H1 (cell line): ENCODE data around the gene CSNK1D. TPM values are rescaled to one million over a fixed set of nuclear protein-coding genes. Genes with fewer than 3 reads are reported as not detected.

Source experiments
- CTCF ChIA-PET: fragments of 300-600 bp; sonication (Branson Sonifier 250); formaldehyde crosslinking; loops from one replicate; lab custom pipeline; 2021; ENCODE audit not compliant: partially characterized antibody; lab: Charles Lee
- POLR2A ChIA-PET: fragments of 300-600 bp; sonication (Branson Sonifier 250); formaldehyde crosslinking; loops from one replicate; lab custom pipeline; 2021; ENCODE audit warnings: inconsistent platforms; ENCODE audit not compliant: partially characterized antibody; lab: Charles Lee
- DNase-seq, 2 experiments: peaks; one replicate each; pipeline versions ENCODE4 v3.0.0 to v3.0.0-alpha.2; 2010 to 2022; ENCODE audit warnings: low spot score in 2 of 2, low read depth in 1 of 2, mixed read lengths in 1 of 2
- FAIRE-seq: peaks from 2 replicates; lab custom pipeline; 2011; peaks lifted over from hg19 to GRCh38; lab: Jason Lieb, UNC
- H2AFZ ChIP-seq: 2 replicates; pipeline ENCODE4 v1.8.1; 2012; ENCODE audit warnings: low read length, inconsistent platforms
- H2AK5ac ChIP-seq: 2 replicates; pipeline ENCODE4 v1.6.1; 2013; ENCODE audit warnings: low read depth, low read length
- H2BK120ac ChIP-seq: replicated peaks from 2 replicates; pipeline ENCODE3; 2013; ENCODE audit warnings: low read depth, low read length, inconsistent platforms
- H2BK12ac ChIP-seq: 2 replicates; pipeline ENCODE4 v1.6.1; 2013; ENCODE audit warnings: low read depth, low read length
- H2BK15ac ChIP-seq: 2 replicates; pipeline ENCODE4 v1.6.1; 2013; ENCODE audit warnings: low read length
- H2BK20ac ChIP-seq: 2 replicates; pipeline ENCODE4 v1.6.1; 2013; ENCODE audit warnings: low read length
- H2BK5ac ChIP-seq: 2 replicates; pipeline ENCODE4 v1.6.1; 2013; ENCODE audit warnings: low read depth, low read length
- H3K14ac ChIP-seq: 2 replicates; pipeline ENCODE4 v1.6.1; 2013; ENCODE audit warnings: inconsistent platforms; ENCODE audit not compliant: insufficient read length
- H3K18ac ChIP-seq: 2 replicates; pipeline ENCODE4 v1.6.1; 2013; ENCODE audit warnings: low read length; ENCODE audit errors: extremely low read depth
- H3K23ac ChIP-seq: 2 replicates; pipeline ENCODE4 v1.6.1; 2013; ENCODE audit warnings: inconsistent platforms; ENCODE audit not compliant: insufficient read length
- H3K23me2 ChIP-seq: 2 replicates; pipeline ENCODE4 v1.6.1; 2013; ENCODE audit warnings: low read depth, low read length
- H3K27ac ChIP-seq: 2 replicates; pipeline ENCODE4 v1.6.1; 2011; ENCODE audit warnings: low read depth, low read length, inconsistent platforms
- H3K27me3 ChIP-seq, 4 experiments: replicated peaks in 1 of 4; 1 replicate in 1 of 4; 2 replicates in 3 of 4; pipeline versions ENCODE4 v1.6.1 to v1.8.1; 2011 to 2013; ENCODE audit warnings: low read length in 3 of 4, mild to moderate bottlenecking in 3 of 4, inconsistent platforms in 2 of 4, mixed read lengths in 2 of 4, moderate library complexity in 1 of 4; ENCODE audit not compliant: control insufficient read depth in 3 of 4, insufficient read depth in 3 of 4; ENCODE audit errors: extremely low read depth in 1 of 4
- H3K36me3 ChIP-seq, 4 experiments: 2 replicates each; pipeline versions ENCODE4 v1.6.1 to v1.8.1; 2011 to 2013; ENCODE audit warnings: mild to moderate bottlenecking in 4 of 4, low read length in 3 of 4, moderate library complexity in 2 of 4, control low read depth in 1 of 4, inconsistent platforms in 1 of 4; ENCODE audit not compliant: insufficient read depth in 4 of 4, control insufficient read depth in 2 of 4
- H3K4ac ChIP-seq: replicated peaks from 2 replicates; pipeline ENCODE3; 2013; ENCODE audit warnings: low read length, low read depth, mixed read lengths, inconsistent platforms; ENCODE audit not compliant: insufficient read length
- H3K4me1 ChIP-seq, 4 experiments: replicated peaks in 1 of 4; 1 replicate in 1 of 4; 2 replicates in 3 of 4; pipeline versions ENCODE4 v1.6.1 to v1.8.1; 2011 to 2013; ENCODE audit warnings: low read length in 3 of 4, inconsistent platforms in 2 of 4, mixed read lengths in 1 of 4; ENCODE audit not compliant: insufficient read depth in 4 of 4, control insufficient read depth in 3 of 4
- H3K4me2 ChIP-seq, 2 experiments: 2 replicates each; pipeline versions ENCODE4 v1.6.1 to v1.8.1; 2011 to 2013; ENCODE audit warnings: low read depth in 2 of 2, low read length in 2 of 2, control low read depth in 1 of 2, inconsistent platforms in 1 of 2, mild to moderate bottlenecking in 1 of 2; ENCODE audit not compliant: insufficient read depth in 1 of 2
- H3K4me3 ChIP-seq, 4 experiments: fragments of 200-600, 300-600 bp in 1 of 4; sonication (generic), shearing (Covaris generic), sonication (Bioruptor Twin) in 1 of 4; 2 replicates each; pipeline versions ENCODE4 v1.5.1 to v1.8.1; 2011 to 2016; ENCODE audit warnings: low read length in 4 of 4, low read depth in 3 of 4, control low read depth in 2 of 4, inconsistent platforms in 2 of 4, mild to moderate bottlenecking in 2 of 4, mixed read lengths in 1 of 4, moderate library complexity in 1 of 4; ENCODE audit not compliant: insufficient read depth in 2 of 4; ENCODE audit errors: extremely low read depth in 1 of 4
- H3K56ac ChIP-seq: replicated peaks from 2 replicates; pipeline ENCODE3; 2013; ENCODE audit warnings: low read depth, mild to moderate bottlenecking, mixed read lengths, low read length, inconsistent platforms; ENCODE audit not compliant: insufficient read length
- H3K79me1 ChIP-seq: 2 replicates; pipeline ENCODE4 v1.6.1; 2013; ENCODE audit warnings: low read depth, low read length, control low read depth
- H3K79me2 ChIP-seq, 2 experiments: 2 replicates each; pipeline versions ENCODE4 v1.6.1 to v1.8.1; 2012 to 2013; ENCODE audit warnings: low read length in 2 of 2, mild to moderate bottlenecking in 2 of 2, inconsistent platforms in 1 of 2; ENCODE audit not compliant: insufficient read depth in 2 of 2, control insufficient read depth in 1 of 2
- H3K9ac ChIP-seq, 4 experiments: replicated peaks in 1 of 4; 1 replicate in 1 of 4; 2 replicates in 3 of 4; pipeline versions ENCODE4 v1.6.1 to v1.8.1; 2011 to 2013; ENCODE audit warnings: low read depth in 3 of 4, low read length in 3 of 4, control low read depth in 2 of 4, mild to moderate bottlenecking in 2 of 4, moderate library complexity in 2 of 4, inconsistent platforms in 1 of 4; ENCODE audit errors: extremely low read depth in 1 of 4
- H3K9me3 ChIP-seq, 2 experiments: 2 replicates each; pipeline versions ENCODE4 v1.6.1 to v1.8.1; 2012 to 2013; ENCODE audit warnings: mild to moderate bottlenecking in 2 of 2, moderate library complexity in 2 of 2, control low read depth in 1 of 2, inconsistent platforms in 1 of 2, low read depth in 1 of 2, low read length in 1 of 2, mixed read lengths in 1 of 2; ENCODE audit not compliant: insufficient read depth in 2 of 2
- H4K20me1 ChIP-seq, 2 experiments: replicated peaks in 1 of 2; 2 replicates each; pipeline versions ENCODE3 to v1.8.1; 2011 to 2013; ENCODE audit warnings: inconsistent platforms in 2 of 2, low read length in 2 of 2, mild to moderate bottlenecking in 1 of 2; ENCODE audit not compliant: insufficient read depth in 2 of 2, control insufficient read depth in 1 of 2
- H4K5ac ChIP-seq: 2 replicates; pipeline ENCODE4 v1.6.1; 2013; ENCODE audit warnings: low read length, low read depth, mixed read lengths, inconsistent platforms; ENCODE audit not compliant: insufficient read length
- H4K8ac ChIP-seq: 2 replicates; pipeline ENCODE4 v1.8.0; 2013; ENCODE audit warnings: mild to moderate bottlenecking, moderate library complexity, low read length, inconsistent platforms; ENCODE audit not compliant: insufficient read depth; ENCODE audit errors: extremely low read depth
- H4K91ac ChIP-seq: replicated peaks from 2 replicates; pipeline ENCODE3; 2013; ENCODE audit warnings: low read length, mixed read lengths, inconsistent platforms; ENCODE audit not compliant: insufficient read length
- BACH1 ChIP-seq: IDR thresholded peaks from 2 replicates; pipeline ENCODE4 v1.6.1; 2012; ENCODE audit warnings: low read length, improper control_type of control experiment
- MAFK ChIP-seq: IDR thresholded peaks from 2 replicates; pipeline ENCODE4 v1.6.1; 2012; ENCODE audit warnings: low read depth, mild to moderate bottlenecking, improper control_type of control experiment, low read length
- RAD21 ChIP-seq, 2 experiments: IDR thresholded peaks in 1 of 2; conservative IDR thresholded peaks in 1 of 2; 2 replicates each; pipeline ENCODE4 v1.6.1; 2011; ENCODE audit warnings: low read depth in 2 of 2, low read length in 2 of 2, improper control_type of control experiment in 1 of 2, inconsistent platforms in 1 of 2, mild to moderate bottlenecking in 1 of 2, moderate library complexity in 1 of 2
- RXRA ChIP-seq: IDR thresholded peaks from 2 replicates; pipeline ENCODE4 v1.6.1; 2011; ENCODE audit warnings: low read depth, mild to moderate bottlenecking, low read length, moderate library complexity; ENCODE audit not compliant: insufficient read depth
- SP1 ChIP-seq: IDR thresholded peaks from 2 replicates; pipeline ENCODE4 v1.6.1; 2011; ENCODE audit warnings: low read depth, low read length
- SRF ChIP-seq: IDR thresholded peaks from 2 replicates; pipeline ENCODE4 v1.6.1; 2011; ENCODE audit warnings: mild to moderate bottlenecking, low read depth, low read length, moderate library complexity
- TAF7 ChIP-seq: optimal IDR thresholded peaks from 2 replicates; pipeline ENCODE3; 2011; ENCODE audit warnings: low read depth, mild to moderate bottlenecking, inconsistent platforms, low read length, moderate library complexity, borderline replicate concordance
- WGBS, 2 experiments: shearing (Covaris generic) in 1 of 2; methylation state at CpG; one replicate each; pipeline versions ENCODE4 v1.1.6 to v1.1.7; 2013 to 2015; ENCODE audit warnings: low lambda C conversion rate in 2 of 2, mixed read lengths in 2 of 2, inconsistent platforms in 1 of 2, low coverage in 1 of 2, missing lambda C conversion rate in 1 of 2; ENCODE audit not compliant: insufficient replicate concordance in 2 of 2, insufficient coverage in 1 of 2, insufficient read length in 1 of 2; ENCODE audit errors: extremely low coverage in 1 of 2, missing lambda C conversion rate in 1 of 2; 5-methylcytosine and 5-hydroxymethylcytosine counted together
- polyA plus RNA-seq, 7 experiments: library from polyadenylated mRNA; depleted of rRNA in 3 of 7; stranded (reverse) in 5 of 7; unstranded in 2 of 7; fragments of >200 nt in 5 of 7; fragments of 200-250 nt in 2 of 7; gene quantifications; 1 replicate in 5 of 7; 2 replicates in 1 of 7; 4 replicates in 1 of 7; pipeline versions ENCODE4 v1.2.1 to v1.2.3, GENCODE V29; 2011 to 2013; ENCODE audit warnings: missing spikeins in 2 of 7, mixed read lengths in 2 of 7
- total RNA-seq: library from RNA; stranded (reverse); fragmentation: NEBNext Ultra II Directional; extraction: Animal tissue kit (Norgen Biotek cat#: 25700); gene quantifications from 2 replicates; pipeline ENCODE4 v1.2.1, GENCODE V29; 2021

The CSNK1D gene
- total and polyA plus RNA-seq, 2 of the 8 experiments (the other 6 are each of a cell fraction or from before 2014, with no cell fraction given), result 73.5 to 103 TPM

DNA sequence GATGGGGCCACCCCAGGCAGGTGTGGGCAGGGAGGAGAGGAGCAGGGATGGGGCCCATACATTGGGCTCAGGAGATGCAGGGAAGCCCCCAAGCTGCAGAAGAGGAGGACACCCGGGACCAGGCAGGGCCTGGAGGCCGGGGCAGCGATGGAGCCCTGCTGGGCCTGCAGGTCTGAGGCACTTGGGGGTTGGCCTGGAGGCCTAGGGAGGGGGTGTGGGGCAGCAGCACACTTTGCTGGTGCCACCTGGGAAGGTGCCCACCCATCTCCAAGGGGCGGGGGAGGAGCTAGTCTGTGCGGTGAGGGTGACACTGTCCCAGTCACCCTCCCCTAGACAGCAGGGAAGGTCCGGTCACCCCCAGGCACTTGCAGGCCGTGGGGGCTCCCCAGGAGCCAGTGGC is 54.4 kb downstream of the CSNK1D start:
- no peaks in the 10 kb centered on the region for H3K36me3 ChIP-seq
- no peak overlapping the region for H2BK20ac ChIP-seq
- H3K79me1 ChIP-seq, result no peaks in the 10 kb centered on the region
- H3K23me2 ChIP-seq, result no peaks in the 10 kb centered on the region
- no peak overlapping the region for H3K4me3 ChIP-seq
- H2AFZ ChIP-seq, result no peak overlapping the region
- no peak for TF ChIP-seq RXRA
- no peak for TF ChIP-seq SRF
- TF ChIP-seq MAFK, result no peak
- no peak for TF ChIP-seq RAD21 (IDR thresholded peaks at IDR 0.05 in 1 of 2, conservative IDR thresholded peaks at IDR 0.05 in 1 of 2; ENCODE audit: low read depth in 2 of 2, low read length in 2 of 2)
- TF ChIP-seq SP1, result no peak
- no peak for TF ChIP-seq BACH1
- TF ChIP-seq TAF7, result no peak
- H3K56ac ChIP-seq, result no peak overlapping the region
- no peak overlapping the region for H3K4ac ChIP-seq
- ChIA-PET POLR2A (interaction anchor here (1.8 to 2.2 kb wide), 2 partner anchors 17 to 120 kb away, joined by 4 read pairs; no protein-coding TSS in a partner anchor), CTCF (interaction anchor here (1.3 to 2.9 kb wide), 2 partner anchors 11 to 17 kb away, joined by 3 to 9 read pairs; partner anchors contain the start of gene SLC16A3)
- no peak overlapping the region for H3K14ac ChIP-seq
- no peak overlapping the region for H3K23ac ChIP-seq
- H4K5ac ChIP-seq, result no peak overlapping the region
- FAIRE-seq, result no peak
- WGBS, 2 experiments, result 89% methylated on average over 6 of the region's 7 CpGs; no CpG with 5 or more reads in 1 of the 2 experiments
- H3K9me3 ChIP-seq, result no peaks in the 10 kb centered on the region; a peak in 1 of 4 replicates
- H4K91ac ChIP-seq, result no peak overlapping the region
- no peak overlapping the region for H4K8ac ChIP-seq
- peaks cover under 1 to 10% (median 2%) of the 10 kb centered on the region in 4 experiments; a peak in 6 of 7 replicates for H3K27me3 ChIP-seq
- no peak overlapping the region for H2BK12ac ChIP-seq
- H2BK15ac ChIP-seq, result no peak overlapping the region
- no peak overlapping the region for H3K18ac ChIP-seq
- peaks cover 0 to 2% of the 10 kb centered on the region in 2 experiments for H4K20me1 ChIP-seq
- H2BK5ac ChIP-seq, result no peak overlapping the region
- H2BK120ac ChIP-seq, result no peak overlapping the region
- no peaks in the 10 kb centered on the region for H3K4me1 ChIP-seq
- no peak overlapping the region for H2AK5ac ChIP-seq
- no peak for DNase-seq
- H3K27ac ChIP-seq, result no peak overlapping the region
- no peak overlapping the region for H3K9ac ChIP-seq
- no peak overlapping the region for H3K4me2 ChIP-seq
- no peaks in the 10 kb centered on the region for H3K79me2 ChIP-seq
